ENCODE measurements around the gene ZNRF1. TPM values are rescaled to one million over a fixed set of nuclear protein-coding genes. Genes with fewer than 3 reads are reported as not detected.
"Not testable (repeated sequence)": the region's sequence is repeated elsewhere in the genome, so short reads cannot be mapped to it uniquely, and the experiment has no call there.

The ZNRF1 gene
- polyA plus RNA-seq, 5 donors, result 40.9 to 55.2 (median 48.4) TPM

- DNase-seq, result no peak
These were observed 113.3 kb downstream of the ZNRF1 start for GRCh38 chr16:75111961-75112733.

GRCh38 chr16:75112734-75113491, 114.1 kb downstream of the ZNRF1 start:
- no peak for DNase-seq

- no peak for DNase-seq
These were observed 114.8 kb downstream of the ZNRF1 start for GRCh38 chr16:75113541-75114121.

GRCh38 chr16:75114179-75114945, 115.5 kb downstream of the ZNRF1 start:
- DNase-seq, result no peak

GRCh38 chr16:75114946-75115825, 116.4 kb downstream of the ZNRF1 start:
- no peak for DNase-seq

GRCh38 chr16:75116081-75116910, 117.5 kb downstream of the ZNRF1 start, which contains the start of gene LDHD:
Gene LDHD, minus strand, starts transcription at chr16:75116780. Its CDS starts 60 bp downstream, at chr16:75116720.
- DNase-seq, result no peak

- no peak for DNase-seq
These were observed 118.1 kb downstream of the ZNRF1 start for GRCh38 chr16:75116911-75117245.

GRCh38 chr16:75118943-75119539, 120.2 kb downstream of the ZNRF1 start:
- no peak for DNase-seq

GRCh38 chr16:75120253-75120652, 121.4 kb downstream of the ZNRF1 start:
- no peak for DNase-seq

GRCh38 chr16:75121949-75122568, 123.2 kb downstream of the ZNRF1 start:
- DNase-seq, result no peak

- DNase-seq, result no peak
These were observed 123.8 kb downstream of the ZNRF1 start for GRCh38 chr16:75122609-75123008.

GRCh38 chr16:75127713-75128415, 129.0 kb downstream of the ZNRF1 start:
- DNase-seq, result no peak

GRCh38 chr16:75129421-75130149, 130.8 kb downstream of the ZNRF1 start:
- DNase-seq, result not testable (repeated sequence)

- no peak for DNase-seq
These were observed 131.4 kb downstream of the ZNRF1 start for GRCh38 chr16:75130150-75130771.

- no peak for DNase-seq
These were observed 132.3 kb downstream of the ZNRF1 start for GRCh38 chr16:75131081-75131480.

GRCh38 chr16:75138233-75138632, 139.4 kb downstream of the ZNRF1 start:
- DNase-seq, result no peak

GRCh38 chr16:75138636-75139035, 139.8 kb downstream of the ZNRF1 start:
- DNase-seq, result no peak
